SH-SY5Y (cell line): Measurements from ENCODE around the gene IL16.

Source experiments
- GATA2 ChIP-seq: IDR thresholded peaks from 2 replicates; pipeline ENCODE4 v1.6.1; 2011; ENCODE audit warnings: mild to moderate bottlenecking, low read depth, low read length
- GATA3 ChIP-seq: IDR thresholded peaks from 2 replicates; pipeline ENCODE4 v1.6.1; 2011; ENCODE audit warnings: low read depth, mild to moderate bottlenecking, low read length, moderate library complexity

GRCh38 chr15:81157939-81158223, 38.8 kb upstream of the IL16 start:
- no peak for TF ChIP-seq GATA2
- no peak for TF ChIP-seq GATA3
